Mucosa of rectum (tissue), 2 donors: ENCODE data around the gene GPR176.
A peak's percentile ranks its signal among the peaks of the same experiment; 100 is the strongest.

Experiments
- H3K27ac ChIP-seq, 2 donors: one replicate each; pipeline ENCODE4 v1.7.0; 2013; ENCODE audit warnings: inconsistent platforms in 2 of 2, low read depth in 2 of 2, low read length in 2 of 2
- H3K27me3 ChIP-seq, 2 donors: one replicate each; pipeline ENCODE4 v1.7.0; 2013; ENCODE audit warnings: low read length in 2 of 2; ENCODE audit not compliant: control insufficient read depth in 2 of 2, insufficient read depth in 2 of 2
- H3K36me3 ChIP-seq, 2 donors: one replicate each; pipeline ENCODE4 v1.7.0; 2013; ENCODE audit warnings: low read length in 2 of 2; ENCODE audit not compliant: control insufficient read depth in 2 of 2, insufficient read depth in 2 of 2
- H3K4me1 ChIP-seq, 2 donors: one replicate each; pipeline ENCODE4 v1.7.0; 2013; ENCODE audit warnings: low read length in 2 of 2, mild to moderate bottlenecking in 1 of 2; ENCODE audit not compliant: control insufficient read depth in 2 of 2, insufficient read depth in 2 of 2
- H3K4me3 ChIP-seq, 2 donors: one replicate each; pipeline ENCODE4 v1.7.0; 2013; ENCODE audit warnings: low read length in 2 of 2
- H3K9ac ChIP-seq, 2 donors: one replicate each; pipeline ENCODE4 v1.7.0; 2013; ENCODE audit warnings: low read length in 2 of 2, low read depth in 1 of 2, mild to moderate bottlenecking in 1 of 2
- H3K9me3 ChIP-seq, 2 donors: one replicate each; pipeline ENCODE4 v1.7.0; 2013; ENCODE audit warnings: low read length in 2 of 2; ENCODE audit not compliant: control insufficient read depth in 2 of 2
- donor health status: healthy.
- donor health status: Normal muscosa, but diverticular disease.

Gene GPR176

GRCh38 chr15:39936681-39937080, 16.6 kb upstream of the GPR176 start:
- H3K36me3 ChIP-seq, result peaks cover 7% of the 10 kb centered on the region in 2 donors
- no peaks in the 10 kb centered on the region for H3K9me3 ChIP-seq
- H3K4me1 ChIP-seq, result peaks cover 8 to 10% of the 10 kb centered on the region in 2 donors
- H3K27me3 ChIP-seq, result no peaks in the 10 kb centered on the region
- no peak overlapping the region for H3K9ac ChIP-seq
- H3K27ac ChIP-seq, result no peak overlapping the region
- no peak overlapping the region for H3K4me3 ChIP-seq

- Histone ChIP-seq H3K4me3 (no peak overlapping the region), H3K4me1 (peaks cover 8 to 10% of the 10 kb centered on the region in 2 donors), H3K9me3 (no peaks in the 10 kb centered on the region), H3K27ac (no peak overlapping the region), H3K27me3 (no peaks in the 10 kb centered on the region), H3K9ac (no peak overlapping the region), H3K36me3 (peaks cover 6 to 7% of the 10 kb centered on the region in 2 donors)
Observed at GRCh38 chr15:39936187-39936586, 16.1 kb upstream of the GPR176 start.

GRCh38 chr15:39935241-39935640, 15.2 kb upstream of the GPR176 start:
- no peak overlapping the region for H3K4me3 ChIP-seq
- H3K9me3 ChIP-seq, result no peaks in the 10 kb centered on the region
- H3K36me3 ChIP-seq, result peaks cover 0 to 7% of the 10 kb centered on the region in 2 donors
- no peak overlapping the region for H3K27ac ChIP-seq
- peaks cover 8 to 10% of the 10 kb centered on the region in 2 donors for H3K4me1 ChIP-seq
- H3K9ac ChIP-seq, result no peak overlapping the region
- H3K27me3 ChIP-seq, result no peaks in the 10 kb centered on the region

GRCh38 chr15:39934397-39935071, 14.5 kb upstream of the GPR176 start:
- peaks cover 8 to 10% of the 10 kb centered on the region in 2 donors for H3K4me1 ChIP-seq
- no peaks in the 10 kb centered on the region for H3K27me3 ChIP-seq
- H3K4me3 ChIP-seq, result peak overlapping the region; percentile 75 to 77
- H3K27ac ChIP-seq, result peak overlapping the region; percentile 64 to 80
- peak overlapping the region; percentile 65 to 94 for H3K9ac ChIP-seq
- no peaks in the 10 kb centered on the region for H3K9me3 ChIP-seq
- peaks cover 0 to 3% of the 10 kb centered on the region in 2 donors for H3K36me3 ChIP-seq

GRCh38 chr15:39931615-39932014, 11.5 kb upstream of the GPR176 start:
- Histone ChIP-seq H3K36me3 (no peaks in the 10 kb centered on the region), H3K9ac (no peak overlapping the region), H3K27me3 (no peaks in the 10 kb centered on the region), H3K9me3 (no peaks in the 10 kb centered on the region), H3K27ac (no peak overlapping the region), H3K4me1 (peaks cover 8 to 10% of the 10 kb centered on the region in 2 donors), H3K4me3 (no peak overlapping the region)

- Histone ChIP-seq H3K4me3 (no peak overlapping the region), H3K27me3 (no peaks in the 10 kb centered on the region), H3K27ac (no peak overlapping the region), H3K4me1 (no peaks in the 10 kb centered on the region), H3K9me3 (no peaks in the 10 kb centered on the region), H3K36me3 (no peaks in the 10 kb centered on the region), H3K9ac (no peak overlapping the region)
Observed at GRCh38 chr15:39926526-39926925, 6.5 kb upstream of the GPR176 start.

GRCh38 chr15:39925112-39925842, 5.2 kb upstream of the GPR176 start:
- H3K4me3 ChIP-seq, result no peak overlapping the region
- H3K9me3 ChIP-seq, result no peaks in the 10 kb centered on the region
- H3K27ac ChIP-seq, result no peak overlapping the region
- no peak overlapping the region for H3K9ac ChIP-seq
- H3K27me3 ChIP-seq, result peaks cover 2 to 4% of the 10 kb centered on the region in 2 donors
- no peaks in the 10 kb centered on the region for H3K36me3 ChIP-seq
- H3K4me1 ChIP-seq, result peaks cover 3 to 5% of the 10 kb centered on the region in 2 donors

- H3K9me3 ChIP-seq, result no peaks in the 10 kb centered on the region
- no peaks in the 10 kb centered on the region for H3K36me3 ChIP-seq
- no peak overlapping the region for H3K27ac ChIP-seq
- H3K9ac ChIP-seq, result no peak overlapping the region
- H3K4me3 ChIP-seq, result no peak overlapping the region
- peaks cover 6 to 7% of the 10 kb centered on the region in 2 donors for H3K27me3 ChIP-seq
- H3K4me1 ChIP-seq, result peaks cover 5 to 8% of the 10 kb centered on the region in 2 donors
Observed at GRCh38 chr15:39924437-39924836, 4.4 kb upstream of the GPR176 start.

GRCh38 chr15:39922462-39923092, 2.5 kb upstream of the GPR176 start:
- H3K9me3 ChIP-seq, result no peaks in the 10 kb centered on the region
- peaks cover 5 to 8% of the 10 kb centered on the region in 2 donors for H3K4me1 ChIP-seq
- no peak overlapping the region for H3K4me3 ChIP-seq
- no peak overlapping the region for H3K27ac ChIP-seq
- peaks cover 17 to 18% of the 10 kb centered on the region in 2 donors for H3K27me3 ChIP-seq
- H3K36me3 ChIP-seq, result no peaks in the 10 kb centered on the region
- no peak overlapping the region for H3K9ac ChIP-seq

GRCh38 chr15:39921274-39921638, 1.2 kb upstream of the GPR176 start:
- Histone ChIP-seq H3K27me3 (peaks cover 17 to 21% of the 10 kb centered on the region in 2 donors), H3K4me1 (peaks cover 5 to 8% of the 10 kb centered on the region in 2 donors), H3K4me3 (peak overlapping the region; percentile 75 to 76), H3K36me3 (no peaks in the 10 kb centered on the region), H3K9ac (peak overlapping the region; percentile 52 to 76), H3K27ac (peak overlapping the region; percentile 47 to 52), H3K9me3 (no peaks in the 10 kb centered on the region)
